GM21526 (cell line): ENCODE measurements around the gene ZNF552.
"Not testable (repeated sequence)": the region's sequence is repeated elsewhere in the genome, so short reads cannot be mapped to it uniquely, and the experiment has no call there.

ENCODE experiments used
- ATAC-seq: cut with Tn5 transposase; IDR thresholded peaks from one replicate; pipeline ENCODE4 v1.9.1; 2021; ENCODE audit warnings: moderate library complexity; ENCODE audit not compliant: unreplicated experiment, low FRiP score

The ZNF552 gene

GRCh38 chr19:57819475-57820148, 4.9 kb upstream of the ZNF552 start:
- ATAC-seq: peak; percentile 84

GRCh38 chr19:57818378-57818777, 3.7 kb upstream of the ZNF552 start:
- ATAC-seq: no peak

- ATAC-seq: no peak
Measured at GRCh38 chr19:57817976-57818375, 3.3 kb upstream of the ZNF552 start.

- no peak for ATAC-seq
Measured at GRCh38 chr19:57816652-57817051, 1.9 kb upstream of the ZNF552 start.

- no peak for ATAC-seq
Measured at GRCh38 chr19:57815247-57816075, 748 bp upstream of the ZNF552 start.

GRCh38 chr19:57813919-57814504, 701 bp downstream of the ZNF552 start:
- no peak for ATAC-seq

GRCh38 chr19:57812975-57813820, 1.5 kb downstream of the ZNF552 start:
- ATAC-seq: not testable (repeated sequence)

- ATAC-seq: no peak
Measured at GRCh38 chr19:57812226-57812625, 2.5 kb downstream of the ZNF552 start.

GRCh38 chr19:57810410-57811295, 4.1 kb downstream of the ZNF552 start:
- not testable (repeated sequence) for ATAC-seq

GRCh38 chr19:57807541-57807940, 7.2 kb downstream of the ZNF552 start:
- ATAC-seq: no peak

- no peak for ATAC-seq
Measured at GRCh38 chr19:57803594-57804325, 11.0 kb downstream of the ZNF552 start.

GRCh38 chr19:57803265-57803593, 11.5 kb downstream of the ZNF552 start:
- ATAC-seq: no peak

- ATAC-seq: no peak
Measured at GRCh38 chr19:57802269-57802668, 12.4 kb downstream of the ZNF552 start.

- ATAC-seq: no peak
Measured at GRCh38 chr19:57800696-57801095, 14.0 kb downstream of the ZNF552 start.

- ATAC-seq: not testable (repeated sequence)
Measured at GRCh38 chr19:57796580-57796979, 18.1 kb downstream of the ZNF552 start.

GRCh38 chr19:57789288-57789687, 25.4 kb downstream of the ZNF552 start:
- no peak for ATAC-seq

GRCh38 chr19:57788114-57788692, 26.5 kb downstream of the ZNF552 start:
- ATAC-seq: no peak

GRCh38 chr19:57786906-57787305, 27.8 kb downstream of the ZNF552 start:
- no peak for ATAC-seq

GRCh38 chr19:57786286-57786685, 28.4 kb downstream of the ZNF552 start:
- no peak for ATAC-seq
